Measurements from ENCODE around the gene ZC2HC1B.

The ZC2HC1B gene

DNA sequence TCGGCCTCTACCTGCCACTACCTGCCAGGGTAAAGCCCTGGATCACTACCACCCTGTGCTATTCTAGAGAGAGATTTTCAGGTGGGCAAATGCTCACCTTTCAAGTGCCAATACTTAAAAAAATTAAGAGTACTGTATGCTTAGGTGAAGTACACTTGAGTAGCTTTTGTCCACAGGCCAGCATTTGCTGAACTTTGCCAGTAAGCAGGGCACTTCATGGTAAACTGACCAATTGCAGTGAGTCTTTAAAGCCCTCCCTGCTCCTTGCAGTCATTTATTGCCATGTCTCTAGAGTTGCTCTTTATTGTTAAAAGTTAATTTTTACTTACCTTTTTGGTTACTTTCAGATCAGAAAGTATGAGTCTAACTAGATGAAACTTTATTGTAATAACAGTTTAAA is 85.3 kb downstream of the ZC2HC1B start:
- DNase-seq (ENCODE audit: insufficient read length, low spot score): no peak
- TF ChIP-seq, protein P1, sequence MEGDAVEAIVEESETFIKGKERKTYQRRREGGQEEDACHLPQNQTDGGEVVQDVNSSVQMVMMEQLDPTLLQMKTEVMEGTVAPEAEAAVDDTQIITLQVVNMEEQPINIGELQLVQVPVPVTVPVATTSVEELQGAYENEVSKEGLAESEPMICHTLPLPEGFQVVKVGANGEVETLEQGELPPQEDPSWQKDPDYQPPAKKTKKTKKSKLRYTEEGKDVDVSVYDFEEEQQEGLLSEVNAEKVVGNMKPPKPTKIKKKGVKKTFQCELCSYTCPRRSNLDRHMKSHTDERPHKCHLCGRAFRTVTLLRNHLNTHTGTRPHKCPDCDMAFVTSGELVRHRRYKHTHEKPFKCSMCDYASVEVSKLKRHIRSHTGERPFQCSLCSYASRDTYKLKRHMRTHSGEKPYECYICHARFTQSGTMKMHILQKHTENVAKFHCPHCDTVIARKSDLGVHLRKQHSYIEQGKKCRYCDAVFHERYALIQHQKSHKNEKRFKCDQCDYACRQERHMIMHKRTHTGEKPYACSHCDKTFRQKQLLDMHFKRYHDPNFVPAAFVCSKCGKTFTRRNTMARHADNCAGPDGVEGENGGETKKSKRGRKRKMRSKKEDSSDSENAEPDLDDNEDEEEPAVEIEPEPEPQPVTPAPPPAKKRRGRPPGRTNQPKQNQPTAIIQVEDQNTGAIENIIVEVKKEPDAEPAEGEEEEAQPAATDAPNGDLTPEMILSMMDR (IDR thresholded peaks at IDR 0.05; ENCODE audit: insufficient read depth, missing control alignments): no peak
- no peak for FAIRE-seq

DNA sequence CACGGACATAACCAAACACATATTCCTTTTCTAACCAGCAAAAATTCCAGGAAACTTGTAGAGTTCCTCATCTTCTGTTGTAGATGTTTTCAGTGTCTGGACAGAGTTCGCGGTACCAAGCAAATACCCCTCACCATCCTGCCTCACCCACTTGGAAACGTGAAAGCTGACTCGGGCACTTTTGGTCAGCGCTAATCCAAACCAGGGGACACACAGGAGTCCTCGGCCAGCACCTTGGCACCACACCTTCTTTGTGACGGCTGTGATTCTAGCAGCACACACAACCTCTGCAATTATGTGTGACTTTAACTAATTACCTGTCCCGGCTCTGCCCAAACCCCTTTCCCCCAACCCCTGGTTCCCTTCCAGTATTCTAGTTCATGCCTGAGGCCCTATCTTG is 85.7 kb downstream of the ZC2HC1B start:
- DNase-seq (ENCODE audit: insufficient read length, low spot score): no peak
- FAIRE-seq: no peak

DNA sequence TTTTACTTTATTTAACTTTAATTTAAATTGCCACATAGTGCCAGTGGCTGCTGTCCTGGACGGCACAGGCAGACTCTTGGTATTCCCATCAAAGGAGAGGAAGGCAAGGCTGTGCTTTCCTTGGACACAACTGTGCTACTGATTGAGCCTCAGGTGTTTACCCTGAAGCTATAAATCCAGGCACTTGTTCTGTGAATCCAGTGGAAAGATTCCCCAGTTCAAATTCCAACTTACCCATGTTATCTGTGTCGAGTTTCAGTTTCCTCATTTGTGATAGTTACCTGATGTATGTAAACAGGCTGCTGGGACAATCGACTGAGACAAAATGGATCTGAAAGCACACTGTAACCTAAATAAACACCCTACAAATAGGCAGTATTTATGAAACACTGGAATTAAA is 86.6 kb downstream of the ZC2HC1B start:
- TF ChIP-seq, protein P1 (IDR thresholded peaks at IDR 0.05; ENCODE audit: insufficient read depth, missing control alignments): no peak
- no peak for FAIRE-seq
- no peak for DNase-seq (ENCODE audit: insufficient read length, low spot score)

More for the DNA sequence above, 85.7 kb downstream of the ZC2HC1B start:
- TF ChIP-seq, protein P1 (IDR thresholded peaks at IDR 0.05; ENCODE audit: insufficient read depth, missing control alignments): no peak

DNA sequence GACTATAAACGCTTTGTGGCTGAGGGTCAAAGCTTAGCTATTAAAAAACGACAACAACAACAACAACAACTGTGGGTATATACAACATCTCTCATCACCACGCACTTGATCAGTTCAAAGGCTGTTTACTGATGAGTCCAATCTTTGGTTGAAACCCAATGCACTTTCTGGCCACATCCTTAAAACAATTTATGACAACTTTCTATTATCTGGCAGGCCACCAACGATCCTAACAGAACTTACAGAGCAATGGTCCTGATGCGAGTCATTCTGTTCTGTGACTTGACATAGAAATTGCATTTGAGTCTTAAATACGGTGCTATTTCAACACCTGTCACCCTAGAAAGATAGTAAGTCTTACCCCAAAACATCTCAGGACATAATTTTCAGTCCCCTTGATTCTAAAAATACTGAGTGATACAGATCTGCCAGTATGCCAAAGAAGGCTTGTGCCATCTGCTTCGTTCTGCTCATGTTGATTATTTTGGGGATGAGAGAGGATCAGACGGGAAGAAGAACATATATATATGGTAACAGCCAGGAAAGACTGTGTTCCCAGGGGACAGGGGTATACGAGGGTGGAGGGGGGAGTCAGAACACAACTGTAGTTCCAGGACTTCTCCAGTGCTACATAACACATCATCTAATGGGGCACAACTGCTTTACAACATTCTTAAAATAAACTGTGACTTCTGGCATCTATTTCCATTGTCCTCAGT is 87.9 kb downstream of the ZC2HC1B start:
- TF ChIP-seq, protein P1 (IDR thresholded peaks at IDR 0.05; ENCODE audit: insufficient read depth, missing control alignments): no peak
- FAIRE-seq: no peak
- DNase-seq (ENCODE audit: insufficient read length, low spot score): no peak

DNA sequence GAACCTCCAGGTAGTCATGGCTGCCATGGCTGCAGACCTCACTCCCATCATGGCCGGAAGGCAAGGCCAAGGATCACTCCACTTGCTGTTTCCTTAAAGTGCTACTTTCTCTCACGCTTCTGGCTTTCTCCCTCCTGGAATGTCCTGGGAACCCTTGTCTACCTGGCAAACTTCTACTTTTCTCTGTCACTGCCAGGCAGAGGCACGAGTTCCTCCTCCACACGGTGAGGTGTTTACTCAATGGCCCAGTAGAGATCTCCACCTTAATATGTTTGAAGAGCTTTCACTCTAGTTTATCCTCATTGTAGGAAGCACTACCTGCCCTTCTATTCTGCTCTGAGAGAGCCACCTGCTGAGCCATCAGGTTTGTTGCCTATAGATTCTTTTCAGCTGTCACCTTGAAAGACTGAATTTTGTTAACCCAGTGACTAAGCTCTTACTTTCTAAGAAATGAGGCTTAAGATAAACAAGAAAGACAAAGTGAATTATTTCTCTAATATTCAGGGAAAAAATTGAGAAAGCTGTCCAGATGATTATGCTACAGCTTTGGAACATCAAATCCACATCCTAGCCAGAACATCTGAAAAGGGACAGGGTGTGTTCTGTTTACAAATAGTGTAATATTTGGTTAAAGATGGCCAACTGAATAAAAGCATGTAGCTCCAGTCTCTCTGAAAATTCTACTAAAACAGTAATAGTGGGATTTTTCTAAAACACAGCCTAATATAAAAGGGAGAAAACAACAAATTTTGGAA is 88.8 kb downstream of the ZC2HC1B start:
- FAIRE-seq (no peak), DNase-seq (ENCODE audit: insufficient read length, low spot score) (no peak)

DNA sequence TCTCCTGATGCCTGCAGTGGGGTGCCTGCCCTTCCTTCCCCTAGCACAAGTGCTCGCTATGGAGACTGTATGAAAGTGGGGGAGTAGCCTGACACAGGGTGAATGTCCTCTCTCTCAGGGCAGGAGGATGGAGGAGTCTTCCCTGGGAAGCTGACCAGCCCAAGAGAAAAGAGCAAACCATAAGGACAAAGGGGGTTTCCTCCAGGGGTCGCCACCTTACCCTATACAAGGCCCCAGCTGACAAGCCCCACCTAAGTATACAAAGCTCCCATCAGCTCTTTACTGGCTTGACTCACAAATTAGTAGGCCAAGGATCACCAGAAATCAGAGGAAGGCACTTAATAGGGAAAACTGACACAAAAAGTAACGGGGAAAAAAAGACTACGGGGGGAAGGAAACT is 89.6 kb downstream of the ZC2HC1B start:
- DNase-seq (ENCODE audit: insufficient read length, low spot score): no peak
- TF ChIP-seq, protein P1 (IDR thresholded peaks at IDR 0.05; ENCODE audit: insufficient read depth, missing control alignments): no peak
- FAIRE-seq: no peak

More for the DNA sequence above, 88.8 kb downstream of the ZC2HC1B start:
- TF ChIP-seq, protein P1 (IDR thresholded peaks at IDR 0.05; ENCODE audit: insufficient read depth, missing control alignments): no peak

DNA sequence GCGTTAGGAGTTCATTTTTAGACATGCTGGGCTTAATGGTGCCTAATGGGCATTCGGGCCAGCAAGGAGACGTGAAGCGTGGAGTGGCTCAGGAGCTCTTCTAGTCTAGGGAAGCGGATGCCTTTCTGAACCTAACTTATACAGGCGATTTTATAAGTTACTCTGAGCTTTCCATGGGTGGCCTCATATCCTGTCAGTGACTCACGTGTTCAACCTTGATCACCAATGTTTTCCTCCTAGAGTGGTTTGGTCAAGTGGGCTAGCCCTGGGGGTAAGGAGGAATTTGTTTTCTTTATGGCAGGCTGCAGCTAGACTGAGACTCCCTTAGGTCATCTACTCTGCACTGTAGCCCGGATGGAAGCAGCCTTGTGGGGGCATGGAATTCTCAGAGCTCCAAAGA is 91.7 kb downstream of the ZC2HC1B start:
- TF ChIP-seq, protein P1 (IDR thresholded peaks at IDR 0.05; ENCODE audit: insufficient read depth, missing control alignments): no peak
- FAIRE-seq: no peak
- DNase-seq (ENCODE audit: insufficient read length, low spot score): no peak

Measured in D721Med (cell line).